ENCODE results near the gene DNAJC10. TPM values are rescaled to one million over a fixed set of nuclear protein-coding genes. Genes with fewer than 3 reads are reported as not detected.

DNAJC10 gene
- total and polyA plus RNA-seq, 10 of the 15 experiments (the other 5 are each of a cell fraction or from before 2014, with no cell fraction given) = 9.1 to 67.9 (median 38.2) TPM

DNA sequence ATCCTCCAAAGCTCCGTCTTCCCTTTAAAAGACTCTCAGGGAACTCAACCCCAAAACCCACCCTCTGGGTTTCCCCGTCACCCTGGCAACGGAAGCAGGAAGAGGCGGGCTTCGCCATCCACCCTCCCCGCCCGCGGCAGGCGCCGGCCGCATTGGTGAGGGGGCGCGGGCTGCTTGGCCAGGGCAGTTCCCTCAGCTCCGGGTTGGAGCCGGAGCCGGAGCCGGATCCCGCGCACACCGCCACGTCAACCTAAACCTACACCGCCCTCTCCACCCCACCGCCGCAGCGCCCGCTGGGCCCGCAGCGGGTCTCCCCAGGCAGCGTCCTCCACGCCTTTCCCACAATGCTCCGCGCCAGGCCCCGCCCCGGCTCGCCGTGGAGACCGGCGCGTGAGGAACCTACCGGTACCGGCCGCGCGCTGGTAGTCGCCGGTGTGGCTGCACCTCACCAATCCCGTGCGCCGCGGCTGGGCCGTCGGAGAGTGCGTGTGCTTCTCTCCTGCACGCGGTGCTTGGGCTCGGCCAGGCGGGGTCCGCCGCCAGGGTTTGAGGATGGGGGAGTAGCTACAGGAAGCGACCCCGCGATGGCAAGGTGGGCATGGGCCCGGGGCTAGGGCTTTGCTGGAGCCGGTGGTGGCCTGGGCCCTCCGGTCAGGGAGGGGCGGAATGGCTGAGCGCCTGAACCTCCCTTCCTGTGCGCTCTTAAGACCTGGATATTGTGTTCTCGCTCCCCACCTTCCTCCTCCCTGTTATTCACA lies at the start of gene DNAJC10 (continued):
- TF ChIP-seq, protein P1, sequence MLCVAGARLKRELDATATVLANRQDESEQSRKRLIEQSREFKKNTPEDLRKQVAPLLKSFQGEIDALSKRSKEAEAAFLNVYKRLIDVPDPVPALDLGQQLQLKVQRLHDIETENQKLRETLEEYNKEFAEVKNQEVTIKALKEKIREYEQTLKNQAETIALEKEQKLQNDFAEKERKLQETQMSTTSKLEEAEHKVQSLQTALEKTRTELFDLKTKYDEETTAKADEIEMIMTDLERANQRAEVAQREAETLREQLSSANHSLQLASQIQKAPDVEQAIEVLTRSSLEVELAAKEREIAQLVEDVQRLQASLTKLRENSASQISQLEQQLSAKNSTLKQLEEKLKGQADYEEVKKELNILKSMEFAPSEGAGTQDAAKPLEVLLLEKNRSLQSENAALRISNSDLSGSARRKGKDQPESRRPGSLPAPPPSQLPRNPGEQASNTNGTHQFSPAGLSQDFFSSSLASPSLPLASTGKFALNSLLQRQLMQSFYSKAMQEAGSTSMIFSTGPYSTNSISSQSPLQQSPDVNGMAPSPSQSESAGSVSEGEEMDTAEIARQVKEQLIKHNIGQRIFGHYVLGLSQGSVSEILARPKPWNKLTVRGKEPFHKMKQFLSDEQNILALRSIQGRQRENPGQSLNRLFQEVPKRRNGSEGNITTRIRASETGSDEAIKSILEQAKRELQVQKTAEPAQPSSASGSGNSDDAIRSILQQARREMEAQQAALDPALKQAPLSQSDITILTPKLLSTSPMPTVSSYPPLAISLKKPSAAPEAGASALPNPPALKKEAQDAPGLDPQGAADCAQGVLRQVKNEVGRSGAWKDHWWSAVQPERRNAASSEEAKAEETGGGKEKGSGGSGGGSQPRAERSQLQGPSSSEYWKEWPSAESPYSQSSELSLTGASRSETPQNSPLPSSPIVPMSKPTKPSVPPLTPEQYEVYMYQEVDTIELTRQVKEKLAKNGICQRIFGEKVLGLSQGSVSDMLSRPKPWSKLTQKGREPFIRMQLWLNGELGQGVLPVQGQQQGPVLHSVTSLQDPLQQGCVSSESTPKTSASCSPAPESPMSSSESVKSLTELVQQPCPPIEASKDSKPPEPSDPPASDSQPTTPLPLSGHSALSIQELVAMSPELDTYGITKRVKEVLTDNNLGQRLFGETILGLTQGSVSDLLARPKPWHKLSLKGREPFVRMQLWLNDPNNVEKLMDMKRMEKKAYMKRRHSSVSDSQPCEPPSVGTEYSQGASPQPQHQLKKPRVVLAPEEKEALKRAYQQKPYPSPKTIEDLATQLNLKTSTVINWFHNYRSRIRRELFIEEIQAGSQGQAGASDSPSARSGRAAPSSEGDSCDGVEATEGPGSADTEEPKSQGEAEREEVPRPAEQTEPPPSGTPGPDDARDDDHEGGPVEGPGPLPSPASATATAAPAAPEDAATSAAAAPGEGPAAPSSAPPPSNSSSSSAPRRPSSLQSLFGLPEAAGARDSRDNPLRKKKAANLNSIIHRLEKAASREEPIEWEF (IDR thresholded peaks at IDR 0.05; ENCODE audit: insufficient replicate concordance, low read depth, low read length) = no peak
- no peak for TF ChIP-seq ZNF384 (IDR thresholded peaks at IDR 0.05; ENCODE audit: borderline replicate concordance, low read depth, low read length)
- TF ChIP-seq CBX3 (IDR thresholded peaks at IDR 0.05; ENCODE audit: borderline replicate concordance, low read depth) = no peak
- no peak for TF ChIP-seq HCFC1 (IDR thresholded peaks at IDR 0.05; ENCODE audit: low read length)
- TF ChIP-seq MXI1 (IDR thresholded peaks at IDR 0.05; ENCODE audit: low read depth, low read length) = peak; percentile 86
- TF ChIP-seq YY1 (IDR thresholded peaks at IDR 0.05; ENCODE audit: low read depth, low read length) = no peak
- TF ChIP-seq, protein P2, sequence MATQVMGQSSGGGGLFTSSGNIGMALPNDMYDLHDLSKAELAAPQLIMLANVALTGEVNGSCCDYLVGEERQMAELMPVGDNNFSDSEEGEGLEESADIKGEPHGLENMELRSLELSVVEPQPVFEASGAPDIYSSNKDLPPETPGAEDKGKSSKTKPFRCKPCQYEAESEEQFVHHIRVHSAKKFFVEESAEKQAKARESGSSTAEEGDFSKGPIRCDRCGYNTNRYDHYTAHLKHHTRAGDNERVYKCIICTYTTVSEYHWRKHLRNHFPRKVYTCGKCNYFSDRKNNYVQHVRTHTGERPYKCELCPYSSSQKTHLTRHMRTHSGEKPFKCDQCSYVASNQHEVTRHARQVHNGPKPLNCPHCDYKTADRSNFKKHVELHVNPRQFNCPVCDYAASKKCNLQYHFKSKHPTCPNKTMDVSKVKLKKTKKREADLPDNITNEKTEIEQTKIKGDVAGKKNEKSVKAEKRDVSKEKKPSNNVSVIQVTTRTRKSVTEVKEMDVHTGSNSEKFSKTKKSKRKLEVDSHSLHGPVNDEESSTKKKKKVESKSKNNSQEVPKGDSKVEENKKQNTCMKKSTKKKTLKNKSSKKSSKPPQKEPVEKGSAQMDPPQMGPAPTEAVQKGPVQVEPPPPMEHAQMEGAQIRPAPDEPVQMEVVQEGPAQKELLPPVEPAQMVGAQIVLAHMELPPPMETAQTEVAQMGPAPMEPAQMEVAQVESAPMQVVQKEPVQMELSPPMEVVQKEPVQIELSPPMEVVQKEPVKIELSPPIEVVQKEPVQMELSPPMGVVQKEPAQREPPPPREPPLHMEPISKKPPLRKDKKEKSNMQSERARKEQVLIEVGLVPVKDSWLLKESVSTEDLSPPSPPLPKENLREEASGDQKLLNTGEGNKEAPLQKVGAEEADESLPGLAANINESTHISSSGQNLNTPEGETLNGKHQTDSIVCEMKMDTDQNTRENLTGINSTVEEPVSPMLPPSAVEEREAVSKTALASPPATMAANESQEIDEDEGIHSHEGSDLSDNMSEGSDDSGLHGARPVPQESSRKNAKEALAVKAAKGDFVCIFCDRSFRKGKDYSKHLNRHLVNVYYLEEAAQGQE (IDR thresholded peaks at IDR 0.05; ENCODE audit: low read depth, low read length) = no peak
- TF ChIP-seq, protein P3, sequence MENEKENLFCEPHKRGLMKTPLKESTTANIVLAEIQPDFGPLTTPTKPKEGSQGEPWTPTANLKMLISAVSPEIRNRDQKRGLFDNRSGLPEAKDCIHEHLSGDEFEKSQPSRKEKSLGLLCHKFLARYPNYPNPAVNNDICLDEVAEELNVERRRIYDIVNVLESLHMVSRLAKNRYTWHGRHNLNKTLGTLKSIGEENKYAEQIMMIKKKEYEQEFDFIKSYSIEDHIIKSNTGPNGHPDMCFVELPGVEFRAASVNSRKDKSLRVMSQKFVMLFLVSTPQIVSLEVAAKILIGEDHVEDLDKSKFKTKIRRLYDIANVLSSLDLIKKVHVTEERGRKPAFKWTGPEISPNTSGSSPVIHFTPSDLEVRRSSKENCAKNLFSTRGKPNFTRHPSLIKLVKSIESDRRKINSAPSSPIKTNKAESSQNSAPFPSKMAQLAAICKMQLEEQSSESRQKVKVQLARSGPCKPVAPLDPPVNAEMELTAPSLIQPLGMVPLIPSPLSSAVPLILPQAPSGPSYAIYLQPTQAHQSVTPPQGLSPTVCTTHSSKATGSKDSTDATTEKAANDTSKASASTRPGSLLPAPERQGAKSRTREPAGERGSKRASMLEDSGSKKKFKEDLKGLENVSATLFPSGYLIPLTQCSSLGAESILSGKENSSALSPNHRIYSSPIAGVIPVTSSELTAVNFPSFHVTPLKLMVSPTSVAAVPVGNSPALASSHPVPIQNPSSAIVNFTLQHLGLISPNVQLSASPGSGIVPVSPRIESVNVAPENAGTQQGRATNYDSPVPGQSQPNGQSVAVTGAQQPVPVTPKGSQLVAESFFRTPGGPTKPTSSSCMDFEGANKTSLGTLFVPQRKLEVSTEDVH (IDR thresholded peaks at IDR 0.05; ENCODE audit: low read depth, partially characterized antibody) = no peak
- TF ChIP-seq CEBPB (IDR thresholded peaks at IDR 0.05; ENCODE audit: borderline replicate concordance in 1 of 2, low read depth in 2 of 2, low read length in 2 of 2) = no peak
- TF ChIP-seq IRF4 (IDR thresholded peaks at IDR 0.05; ENCODE audit: low read depth, low read length) = no peak
- TF ChIP-seq, protein P4, sequence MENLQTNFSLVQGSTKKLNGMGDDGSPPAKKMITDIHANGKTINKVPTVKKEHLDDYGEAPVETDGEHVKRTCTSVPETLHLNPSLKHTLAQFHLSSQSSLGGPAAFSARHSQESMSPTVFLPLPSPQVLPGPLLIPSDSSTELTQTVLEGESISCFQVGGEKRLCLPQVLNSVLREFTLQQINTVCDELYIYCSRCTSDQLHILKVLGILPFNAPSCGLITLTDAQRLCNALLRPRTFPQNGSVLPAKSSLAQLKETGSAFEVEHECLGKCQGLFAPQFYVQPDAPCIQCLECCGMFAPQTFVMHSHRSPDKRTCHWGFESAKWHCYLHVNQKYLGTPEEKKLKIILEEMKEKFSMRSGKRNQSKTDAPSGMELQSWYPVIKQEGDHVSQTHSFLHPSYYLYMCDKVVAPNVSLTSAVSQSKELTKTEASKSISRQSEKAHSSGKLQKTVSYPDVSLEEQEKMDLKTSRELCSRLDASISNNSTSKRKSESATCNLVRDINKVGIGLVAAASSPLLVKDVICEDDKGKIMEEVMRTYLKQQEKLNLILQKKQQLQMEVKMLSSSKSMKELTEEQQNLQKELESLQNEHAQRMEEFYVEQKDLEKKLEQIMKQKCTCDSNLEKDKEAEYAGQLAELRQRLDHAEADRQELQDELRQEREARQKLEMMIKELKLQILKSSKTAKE (IDR thresholded peaks at IDR 0.05; ENCODE audit: low read depth, poor library complexity, severe bottlenecking) = no peak
- peak; percentile 85 for TF ChIP-seq IKZF1 (conservative IDR thresholded peaks at IDR 0.05)
- peak; percentile 64 for TF ChIP-seq RUNX3 (IDR thresholded peaks at IDR 0.05; ENCODE audit: low read length)
- TF ChIP-seq WRNIP1 (IDR thresholded peaks at IDR 0.05; ENCODE audit: borderline replicate concordance, low read depth, low read length) = no peak
- no peak for TF ChIP-seq ZNF217 (IDR thresholded peaks at IDR 0.05)

Measured in GM12878 (cell line).